Measurements from ENCODE around the gene NLN. TPM values are rescaled to one million over a fixed set of nuclear protein-coding genes. Genes with fewer than 3 reads are reported as not detected.
"Not testable (repeated sequence)": the region's sequence is repeated elsewhere in the genome, so short reads cannot be mapped to it uniquely, and the experiment has no call there.

Gene NLN
- total RNA-seq, 2 experiments from 2014 or later, result 38.4 to 42.5 TPM

GRCh38 chr5:65730910-65731309, 8.9 kb downstream of the NLN start:
- ChIA-PET CTCF (no interaction called here), POLR2A (no interaction called here)
- peaks cover 10% of the 10 kb centered on the region for H3K4me1 Mint-ChIP-seq (ENCODE audit: low read depth)
- TF ChIP-seq, protein P1, sequence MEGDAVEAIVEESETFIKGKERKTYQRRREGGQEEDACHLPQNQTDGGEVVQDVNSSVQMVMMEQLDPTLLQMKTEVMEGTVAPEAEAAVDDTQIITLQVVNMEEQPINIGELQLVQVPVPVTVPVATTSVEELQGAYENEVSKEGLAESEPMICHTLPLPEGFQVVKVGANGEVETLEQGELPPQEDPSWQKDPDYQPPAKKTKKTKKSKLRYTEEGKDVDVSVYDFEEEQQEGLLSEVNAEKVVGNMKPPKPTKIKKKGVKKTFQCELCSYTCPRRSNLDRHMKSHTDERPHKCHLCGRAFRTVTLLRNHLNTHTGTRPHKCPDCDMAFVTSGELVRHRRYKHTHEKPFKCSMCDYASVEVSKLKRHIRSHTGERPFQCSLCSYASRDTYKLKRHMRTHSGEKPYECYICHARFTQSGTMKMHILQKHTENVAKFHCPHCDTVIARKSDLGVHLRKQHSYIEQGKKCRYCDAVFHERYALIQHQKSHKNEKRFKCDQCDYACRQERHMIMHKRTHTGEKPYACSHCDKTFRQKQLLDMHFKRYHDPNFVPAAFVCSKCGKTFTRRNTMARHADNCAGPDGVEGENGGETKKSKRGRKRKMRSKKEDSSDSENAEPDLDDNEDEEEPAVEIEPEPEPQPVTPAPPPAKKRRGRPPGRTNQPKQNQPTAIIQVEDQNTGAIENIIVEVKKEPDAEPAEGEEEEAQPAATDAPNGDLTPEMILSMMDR (IDR thresholded peaks at IDR 0.05), result no peak
- intact Hi-C loops (cut with micrococcal nuclease), result no loop called here
- no peak for ATAC-seq
- H3K9me3 Mint-ChIP-seq, result no peaks in the 10 kb centered on the region
- no peak for DNase-seq
- no peak overlapping the region for H3K4me3 Mint-ChIP-seq
- H3K27me3 Mint-ChIP-seq, result no peaks in the 10 kb centered on the region
- no peak overlapping the region for H3K27ac Mint-ChIP-seq
- H3K36me3 Mint-ChIP-seq (ENCODE audit: low read depth), result no peaks in the 10 kb centered on the region

DNA sequence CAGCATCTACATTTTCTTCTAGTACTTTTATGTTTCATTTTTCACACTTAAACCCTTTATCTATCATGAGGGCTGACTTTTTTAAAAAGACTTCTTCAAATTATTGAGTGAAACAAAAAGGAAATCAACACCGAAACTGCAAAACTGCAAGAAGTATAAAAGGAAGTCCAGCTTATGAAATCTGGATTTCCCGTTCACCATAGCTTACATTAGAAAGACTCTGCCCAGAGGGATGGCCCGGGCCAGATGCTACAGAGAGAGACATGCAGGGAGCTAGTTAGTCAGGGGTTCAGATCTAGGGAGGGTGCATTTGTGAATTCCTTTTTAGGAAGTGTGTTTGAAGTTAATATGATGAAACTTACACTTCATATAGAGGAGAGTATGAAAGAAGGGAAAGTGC, 10.0 kb downstream of the NLN start:
- DNase-seq; H3K27me3 Mint-ChIP-seq; CTCF ChIA-PET; H3K27ac Mint-ChIP-seq; H3K4me3 Mint-ChIP-seq; H3K9me3 Mint-ChIP-seq; H3K36me3 Mint-ChIP-seq (ENCODE audit: low read depth); intact Hi-C loops (cut with micrococcal nuclease); ATAC-seq; POLR2A ChIA-PET: not testable (repeated sequence)
- H3K4me1 Mint-ChIP-seq (ENCODE audit: low read depth), result peaks cover 10% of the 10 kb centered on the region

DNA sequence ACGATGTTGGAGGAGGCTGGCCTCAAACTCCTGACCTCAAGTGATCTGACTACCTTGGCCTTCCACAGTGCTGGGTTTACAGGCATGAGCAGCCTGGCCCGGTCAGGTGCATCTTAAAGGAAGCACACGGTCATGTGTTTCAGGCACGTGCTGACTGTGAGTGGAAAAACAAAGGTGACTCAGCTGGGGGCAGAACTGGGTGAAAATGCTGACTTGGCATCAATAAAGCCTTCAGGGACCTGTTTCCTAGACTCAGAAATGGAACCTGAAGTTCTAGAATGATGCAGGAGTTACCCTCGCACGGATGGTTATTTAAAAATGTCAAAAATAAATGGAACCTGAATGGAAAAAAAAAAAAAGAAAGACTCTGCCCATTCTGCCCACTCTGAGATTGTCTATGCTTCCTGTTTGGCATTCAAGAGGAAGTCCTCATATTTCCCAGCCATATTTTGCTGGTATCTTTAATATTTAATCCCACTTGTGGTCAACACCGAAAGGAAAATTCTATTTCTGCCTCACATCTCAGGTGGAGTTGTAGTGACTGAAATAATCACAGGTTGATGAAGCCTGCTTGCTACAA, 12.3 kb downstream of the NLN start:
- CTCF ChIA-PET; DNase-seq; H3K36me3 Mint-ChIP-seq (ENCODE audit: low read depth); H3K9me3 Mint-ChIP-seq; intact Hi-C loops (cut with micrococcal nuclease); H3K27ac Mint-ChIP-seq; H3K27me3 Mint-ChIP-seq; H3K4me3 Mint-ChIP-seq; ATAC-seq: not testable (repeated sequence)
- POLR2A ChIA-PET, result interaction anchor here (0.9 kb wide), 1 partner anchor 322 kb away, joined by 3 read pairs; no protein-coding TSS in a partner anchor
- peaks cover 10% of the 10 kb centered on the region for H3K4me1 Mint-ChIP-seq (ENCODE audit: low read depth)

GRCh38 chr5:65734921-65735320, 12.9 kb downstream of the NLN start:
- no peak overlapping the region for H3K27ac Mint-ChIP-seq
- DNase-seq, result no peak
- H3K27me3 Mint-ChIP-seq, result no peaks in the 10 kb centered on the region
- peaks cover 12% of the 10 kb centered on the region for H3K4me1 Mint-ChIP-seq (ENCODE audit: low read depth)
- CTCF ChIA-PET, result no interaction called here
- TF ChIP-seq, protein P1 (IDR thresholded peaks at IDR 0.05), result no peak
- intact Hi-C loops (cut with micrococcal nuclease), result no loop called here
- H3K36me3 Mint-ChIP-seq (ENCODE audit: low read depth), result no peaks in the 10 kb centered on the region
- H3K4me3 Mint-ChIP-seq, result no peak overlapping the region
- H3K9me3 Mint-ChIP-seq, result no peaks in the 10 kb centered on the region
- ATAC-seq, result no peak
- POLR2A ChIA-PET, result no interaction called here

DNA sequence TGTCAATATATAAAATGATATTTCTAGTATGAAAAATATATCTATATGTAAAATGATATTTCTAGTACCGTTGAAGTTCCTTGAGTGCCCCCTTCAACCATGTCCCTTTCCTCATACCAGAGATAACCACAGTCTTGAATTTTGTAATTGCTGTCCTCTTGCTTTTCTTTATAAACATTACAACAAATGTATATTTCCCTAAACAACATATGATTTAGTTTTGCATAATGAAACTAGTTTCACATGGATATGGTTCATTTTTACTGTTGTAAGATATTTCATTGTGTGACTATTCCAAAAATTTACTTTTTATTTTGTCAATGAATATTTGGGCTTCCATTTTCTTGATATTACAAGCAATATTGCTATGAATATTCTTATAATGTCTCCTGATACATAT, 14.0 kb downstream of the NLN start:
- Mint-ChIP-seq H3K9me3 (no peaks in the 10 kb centered on the region), H3K27ac (no peak overlapping the region), H3K4me1 (ENCODE audit: low read depth) (peaks cover 18% of the 10 kb centered on the region), H3K27me3 (no peaks in the 10 kb centered on the region), H3K36me3 (ENCODE audit: low read depth) (no peaks in the 10 kb centered on the region), H3K4me3 (no peak overlapping the region)
- ChIA-PET POLR2A (no interaction called here), CTCF (no interaction called here)
- no peak for DNase-seq
- no peak for ATAC-seq
- TF ChIP-seq, protein P1 (IDR thresholded peaks at IDR 0.05), result no peak
- intact Hi-C loops (cut with micrococcal nuclease), result no loop called here

- no peaks in the 10 kb centered on the region for H3K36me3 Mint-ChIP-seq (ENCODE audit: low read depth)
- no peak overlapping the region for H3K27ac Mint-ChIP-seq
- POLR2A ChIA-PET, result no interaction called here
- TF ChIP-seq, protein P1 (IDR thresholded peaks at IDR 0.05), result no peak
- ATAC-seq (no peak), DNase-seq (no peak)
- intact Hi-C loops (cut with micrococcal nuclease), result no loop called here
- no peak overlapping the region for H3K4me3 Mint-ChIP-seq
- H3K4me1 Mint-ChIP-seq (ENCODE audit: low read depth), result peaks cover 21% of the 10 kb centered on the region
- no peaks in the 10 kb centered on the region for H3K27me3 Mint-ChIP-seq
- no peaks in the 10 kb centered on the region for H3K9me3 Mint-ChIP-seq
- CTCF ChIA-PET, result no interaction called here
Measured at GRCh38 chr5:65737842-65738241, 15.8 kb downstream of the NLN start.

All from activated CD8-positive, alpha-beta T cell treated with anti-CD3 and anti-CD28 coated beads for 36 hours (primary cell).